BLaER1 treated with 17β-estradiol and CSF1 and Interleukin-3, amounts not matched to agents 10 nM and 100 nM (cell line): ENCODE measurements around the gene GALNT18.
A peak's percentile ranks its signal among the peaks of the same experiment; 100 is the strongest.

Experiments used
- H3K27ac ChIP-seq, 11 experiments: shearing (Covaris generic); formaldehyde crosslinking; 2 replicates each; pipeline ENCODE4 v1.8.1; 2022
- H3K27me3 ChIP-seq, 11 experiments: shearing (Covaris generic); formaldehyde crosslinking; 2 replicates each; pipeline ENCODE4 v1.8.1; 2022
- H3K36me3 ChIP-seq, 11 experiments: shearing (Covaris generic); formaldehyde crosslinking; 2 replicates each; pipeline ENCODE4 v1.8.1; 2022
- H3K4me1 ChIP-seq, 10 experiments: shearing (Covaris generic); formaldehyde crosslinking; 2 replicates each; pipeline ENCODE4 v1.8.1; 2022
- H3K4me2 ChIP-seq, 11 experiments: shearing (Covaris generic); formaldehyde crosslinking; 2 replicates each; pipeline ENCODE4 v1.8.1; 2022
- H3K4me3 ChIP-seq, 10 experiments: shearing (Covaris generic); formaldehyde crosslinking; 2 replicates each; pipeline ENCODE4 v1.8.1; 2022
- H3K9ac ChIP-seq, 11 experiments: shearing (Covaris generic); formaldehyde crosslinking; 2 replicates each; pipeline ENCODE4 v1.8.1; 2022
- H3K9me3 ChIP-seq, 11 experiments: shearing (Covaris generic); formaldehyde crosslinking; replicated peaks in 1 of 11; 2 replicates each; pipeline ENCODE4 v1.8.1; 2022
- H4K20me1 ChIP-seq, 11 experiments: shearing (Covaris generic); formaldehyde crosslinking; 2 replicates each; pipeline ENCODE4 v1.8.1; 2022
- Cebpa-rat ChIP-seq, 11 experiments: shearing (Covaris generic); IDR thresholded peaks; 2 replicates each; pipeline ENCODE4 v1.8.1; 2022

GALNT18 gene

GRCh38 chr11:11604370-11604990 is 17.3 kb downstream of the GALNT18 start:
- Histone ChIP-seq H3K36me3 (no peaks in the 10 kb centered on the region), H4K20me1 (no peaks in the 10 kb centered on the region), H3K27ac (no peak overlapping the region), H3K4me1 (no peaks in the 10 kb centered on the region), H3K9ac (no peak overlapping the region), H3K4me3 (no peak overlapping the region), H3K27me3 (no peaks in the 10 kb centered on the region), H3K4me2 (no peak overlapping the region), H3K9me3 (peaks cover 0 to 11% (median 0%) of the 10 kb centered on the region in 11 experiments; a peak in 1 of 22 replicates)
- TF ChIP-seq Cebpa-rat (IDR thresholded peaks at IDR 0.05) = no peak

GRCh38 chr11:11602011-11602410 is 19.8 kb downstream of the GALNT18 start:
- peaks cover 0 to 11% (median 0%) of the 10 kb centered on the region in 11 experiments; a peak in 1 of 22 replicates for H3K9me3 ChIP-seq
- no peak for TF ChIP-seq Cebpa-rat (IDR thresholded peaks at IDR 0.05)
- no peaks in the 10 kb centered on the region for H3K36me3 ChIP-seq
- H3K27ac ChIP-seq = no peak overlapping the region
- no peak overlapping the region for H3K9ac ChIP-seq
- H4K20me1 ChIP-seq = no peaks in the 10 kb centered on the region
- no peak overlapping the region for H3K4me2 ChIP-seq
- no peak overlapping the region for H3K4me3 ChIP-seq
- H3K27me3 ChIP-seq = no peaks in the 10 kb centered on the region
- no peaks in the 10 kb centered on the region for H3K4me1 ChIP-seq

GRCh38 chr11:11600288-11600687 is 21.5 kb downstream of the GALNT18 start:
- no peaks in the 10 kb centered on the region for H4K20me1 ChIP-seq
- no peaks in the 10 kb centered on the region for H3K36me3 ChIP-seq
- peaks cover 0 to 11% (median 0%) of the 10 kb centered on the region in 11 experiments; a peak in 1 of 22 replicates for H3K9me3 ChIP-seq
- no peak for TF ChIP-seq Cebpa-rat (IDR thresholded peaks at IDR 0.05)
- H3K27ac ChIP-seq = no peak overlapping the region
- H3K27me3 ChIP-seq = no peaks in the 10 kb centered on the region
- no peak overlapping the region for H3K4me2 ChIP-seq
- H3K4me1 ChIP-seq = no peaks in the 10 kb centered on the region
- H3K9ac ChIP-seq = no peak overlapping the region
- H3K4me3 ChIP-seq = no peak overlapping the region

- no peak overlapping the region for H3K4me3 ChIP-seq
- no peaks in the 10 kb centered on the region for H3K27me3 ChIP-seq
- TF ChIP-seq Cebpa-rat (IDR thresholded peaks at IDR 0.05) = no peak
Observed at GRCh38 chr11:11598243-11598642, 23.6 kb downstream of the GALNT18 start.

GRCh38 chr11:11594162-11594561 is 27.6 kb downstream of the GALNT18 start:
- no peaks in the 10 kb centered on the region for H4K20me1 ChIP-seq
- H3K27ac ChIP-seq = no peak overlapping the region
- H3K27me3 ChIP-seq = no peaks in the 10 kb centered on the region
- H3K4me1 ChIP-seq = peaks cover 7 to 10% (median 9%) of the 10 kb centered on the region in 10 experiments
- H3K9ac ChIP-seq = no peak overlapping the region
- no peak for TF ChIP-seq Cebpa-rat (IDR thresholded peaks at IDR 0.05)
- H3K36me3 ChIP-seq = no peaks in the 10 kb centered on the region
- no peak overlapping the region for H3K4me2 ChIP-seq
- no peak overlapping the region for H3K4me3 ChIP-seq
- H3K9me3 ChIP-seq = no peaks in the 10 kb centered on the region

More at GRCh38 chr11:11598243-11598642, 23.6 kb downstream of the GALNT18 start:
- Histone ChIP-seq H3K4me1 (no peaks in the 10 kb centered on the region), H3K36me3 (no peaks in the 10 kb centered on the region), H3K27ac (no peak overlapping the region), H3K4me2 (no peak overlapping the region), H3K9ac (no peak overlapping the region), H3K9me3 (peaks cover 0 to 11% (median 0%) of the 10 kb centered on the region in 11 experiments; a peak in 1 of 22 replicates), H4K20me1 (no peaks in the 10 kb centered on the region)

GRCh38 chr11:11592146-11592684 is 29.6 kb downstream of the GALNT18 start:
- no peaks in the 10 kb centered on the region for H3K27me3 ChIP-seq
- peaks cover 13 to 19% (median 16%) of the 10 kb centered on the region in 10 experiments for H3K4me1 ChIP-seq
- no peak overlapping the region for H3K4me2 ChIP-seq
- no peaks in the 10 kb centered on the region for H3K36me3 ChIP-seq
- TF ChIP-seq Cebpa-rat (IDR thresholded peaks at IDR 0.05) = no peak
- no peak overlapping the region for H3K9ac ChIP-seq
- no peaks in the 10 kb centered on the region for H3K9me3 ChIP-seq
- no peak overlapping the region for H3K27ac ChIP-seq
- no peaks in the 10 kb centered on the region; a peak in 1 of 22 replicates for H4K20me1 ChIP-seq
- H3K4me3 ChIP-seq = no peak overlapping the region

- Histone ChIP-seq H3K4me2 (peak overlapping the region; percentile 25 to 66 (median 59)), H3K9ac (no peak overlapping the region), H3K9me3 (no peaks in the 10 kb centered on the region), H3K4me3 (no peak overlapping the region), H3K27me3 (no peaks in the 10 kb centered on the region), H3K4me1 (peaks cover 13 to 19% (median 16%) of the 10 kb centered on the region in 10 experiments), H3K36me3 (no peaks in the 10 kb centered on the region), H3K27ac (no peak overlapping the region), H4K20me1 (no peaks in the 10 kb centered on the region; a peak in 1 of 22 replicates)
- no peak for TF ChIP-seq Cebpa-rat (IDR thresholded peaks at IDR 0.05)
Observed at GRCh38 chr11:11589437-11589836, 32.4 kb downstream of the GALNT18 start.

- Histone ChIP-seq H3K27me3 (no peaks in the 10 kb centered on the region), H4K20me1 (no peaks in the 10 kb centered on the region; a peak in 1 of 22 replicates), H3K36me3 (no peaks in the 10 kb centered on the region), H3K4me2 (peak overlapping the region; percentile 25 to 66 (median 59)), H3K4me1 (peaks cover 13 to 19% (median 16%) of the 10 kb centered on the region in 10 experiments), H3K9ac (no peak overlapping the region), H3K4me3 (no peak overlapping the region), H3K9me3 (no peaks in the 10 kb centered on the region), H3K27ac (no peak overlapping the region)
- no peak for TF ChIP-seq Cebpa-rat (IDR thresholded peaks at IDR 0.05)
Observed at GRCh38 chr11:11588891-11589290, 32.9 kb downstream of the GALNT18 start.

GRCh38 chr11:11588243-11588642 is 33.6 kb downstream of the GALNT18 start:
- TF ChIP-seq Cebpa-rat (IDR thresholded peaks at IDR 0.05) = no peak
- H3K27ac ChIP-seq = no peak overlapping the region
- H4K20me1 ChIP-seq = no peaks in the 10 kb centered on the region; a peak in 1 of 22 replicates
- H3K4me2 ChIP-seq = peak overlapping the region in 2 of 11 experiments; percentile 46 to 63; a peak in 3 of 22 replicates
- H3K9me3 ChIP-seq = no peaks in the 10 kb centered on the region
- no peaks in the 10 kb centered on the region for H3K27me3 ChIP-seq
- H3K4me1 ChIP-seq = peaks cover 13 to 19% (median 16%) of the 10 kb centered on the region in 10 experiments
- no peak overlapping the region for H3K4me3 ChIP-seq
- no peak overlapping the region for H3K9ac ChIP-seq
- H3K36me3 ChIP-seq = no peaks in the 10 kb centered on the region

- H3K4me3 ChIP-seq = no peak overlapping the region
- peaks cover 13 to 19% (median 16%) of the 10 kb centered on the region in 10 experiments for H3K4me1 ChIP-seq
- no peaks in the 10 kb centered on the region for H3K36me3 ChIP-seq
- H3K4me2 ChIP-seq = 0 out of 22 replicates have a peak overlapping the region, but pooled peaks of 1 of the 11 experiments have one; percentile 7
- TF ChIP-seq Cebpa-rat (IDR thresholded peaks at IDR 0.05) = no peak
- H3K27ac ChIP-seq = no peak overlapping the region
- H4K20me1 ChIP-seq = no peaks in the 10 kb centered on the region; a peak in 1 of 22 replicates
- no peaks in the 10 kb centered on the region for H3K9me3 ChIP-seq
- no peaks in the 10 kb centered on the region for H3K27me3 ChIP-seq
- no peak overlapping the region for H3K9ac ChIP-seq
Observed at GRCh38 chr11:11587122-11587521, 34.7 kb downstream of the GALNT18 start.
